22Rv1 (cell line): ENCODE measurements around the gene BMPER.

Experiments
- H3K27ac ChIP-seq: fragments of 450-650 bp; 2 replicates; pipeline ENCODE4 v1.5.1; 2017
- CTCF ChIP-seq: fragments of 450-650 bp; IDR thresholded peaks from 2 replicates; pipeline ENCODE4 v1.5.1; 2017; ENCODE audit warnings: mild to moderate bottlenecking
- ZFX ChIP-seq: fragments of 450-650 bp; IDR thresholded peaks from 2 replicates; pipeline ENCODE4 v1.6.1; 2017; ENCODE audit warnings: antibody characterized with exemption, borderline replicate concordance

Gene BMPER

DNA sequence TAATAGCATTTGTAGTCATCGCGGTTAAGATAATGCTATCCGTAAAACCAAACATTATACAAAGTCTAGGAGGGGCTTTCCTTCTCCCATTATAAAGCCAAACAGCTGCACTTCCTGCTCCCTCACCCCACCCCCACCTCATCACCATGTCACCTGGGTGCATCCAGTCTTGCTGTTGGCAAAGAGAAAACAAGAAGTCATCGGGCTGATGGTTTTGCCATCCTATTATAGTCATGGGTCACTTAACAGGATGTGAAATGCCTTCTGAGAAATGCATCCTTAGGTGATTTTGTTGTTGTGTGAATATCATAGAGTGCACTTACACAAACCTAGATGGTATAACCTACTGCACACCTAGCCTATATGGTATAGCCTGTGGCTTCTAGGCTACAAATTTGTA is 157.0 kb downstream of the BMPER start:
- no peak overlapping the region for H3K27ac ChIP-seq
- TF ChIP-seq ZFX (no peak), CTCF (no peak)

GRCh38 chr7:34062826-34063225 is 157.5 kb downstream of the BMPER start:
- no peak for TF ChIP-seq ZFX
- TF ChIP-seq CTCF: no peak
- no peak overlapping the region for H3K27ac ChIP-seq

DNA sequence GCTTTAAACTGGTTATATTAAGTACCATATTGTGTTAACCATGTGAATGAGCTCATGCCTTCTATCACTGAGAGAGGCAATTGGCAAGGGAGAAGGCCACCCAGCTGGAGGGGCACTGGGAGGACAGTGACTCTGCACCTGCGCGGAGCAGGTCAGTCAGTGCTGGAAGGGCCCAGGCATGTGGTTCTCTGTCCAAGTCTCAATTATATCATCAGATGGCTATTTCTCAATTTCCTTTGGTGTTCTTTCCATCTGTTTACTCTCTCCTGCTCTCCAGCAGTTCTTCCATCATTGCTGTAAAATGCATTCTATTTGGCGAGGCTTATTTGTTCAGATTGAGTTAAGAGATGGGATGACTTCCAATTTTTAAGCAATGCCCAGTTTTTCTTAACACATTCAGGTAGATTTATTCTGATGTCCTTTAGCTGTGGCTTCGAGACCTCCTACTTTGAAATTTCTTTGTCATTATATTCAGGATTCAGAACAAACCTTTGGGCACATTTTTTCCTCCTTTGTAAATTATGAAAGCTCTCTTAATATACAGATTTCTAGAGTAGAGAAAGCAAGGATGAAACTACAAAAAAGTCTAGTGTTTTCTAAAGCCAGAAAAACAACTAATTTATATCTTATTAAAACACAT is 159.3 kb downstream of the BMPER start:
- TF ChIP-seq CTCF: no peak
- no peak for TF ChIP-seq ZFX

GRCh38 chr7:34066411-34066810 is 161.1 kb downstream of the BMPER start:
- TF ChIP-seq CTCF (no peak), ZFX (no peak)
- H3K27ac ChIP-seq: no peak overlapping the region

More for the DNA sequence above, 159.3 kb downstream of the BMPER start:
- no peak overlapping the region for H3K27ac ChIP-seq

GRCh38 chr7:34067005-34067778 is 161.9 kb downstream of the BMPER start:
- H3K27ac ChIP-seq: no peak overlapping the region
- no peak for TF ChIP-seq CTCF

GRCh38 chr7:34069676-34070075 is 164.3 kb downstream of the BMPER start:
- no peak overlapping the region for H3K27ac ChIP-seq
- TF ChIP-seq CTCF (no peak), ZFX (no peak)

DNA sequence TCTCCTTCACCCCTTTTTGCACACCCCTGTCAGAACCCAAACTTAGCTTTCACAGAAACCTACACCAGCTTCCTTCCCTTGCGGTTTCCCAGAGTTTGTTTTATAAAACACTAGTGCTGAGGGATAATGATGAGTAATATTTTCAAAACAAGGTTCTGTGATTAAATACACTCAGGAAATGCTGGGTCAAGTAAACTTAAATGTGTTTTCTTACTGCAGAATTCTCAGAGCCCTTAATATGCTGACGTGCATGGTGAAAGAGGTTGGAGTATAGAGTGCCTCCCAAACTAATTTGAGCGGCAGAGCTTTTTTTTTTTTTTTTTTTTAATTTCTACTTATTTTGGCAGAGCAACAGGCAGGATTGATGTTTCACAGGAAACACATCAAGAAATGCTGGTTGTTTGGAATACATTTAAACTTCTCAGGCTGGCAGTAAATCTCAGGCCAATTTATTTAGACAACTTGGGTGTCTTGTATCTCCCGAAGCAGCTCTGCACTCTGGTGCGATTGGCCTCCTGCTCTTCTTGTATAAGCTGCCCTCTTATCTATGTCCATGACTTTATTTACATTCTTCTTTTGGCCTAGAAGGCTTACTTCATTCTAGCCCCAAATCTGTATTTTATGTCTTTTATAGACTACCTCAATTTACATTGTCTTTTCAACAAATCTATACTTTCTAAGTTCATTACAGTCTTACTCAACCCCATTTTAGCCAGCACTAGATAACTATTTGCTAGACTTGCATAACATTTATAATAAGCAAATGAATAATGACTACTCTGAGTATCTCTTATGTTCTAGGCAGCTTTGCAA is 165.4 kb downstream of the BMPER start:
- TF ChIP-seq CTCF (no peak), ZFX (no peak)
- H3K27ac ChIP-seq: no peak overlapping the region
